Hepatocyte (in vitro differentiated cells): ENCODE results near the gene FBXL7. TPM values are rescaled to one million over a fixed set of nuclear protein-coding genes. Genes with fewer than 3 reads are reported as not detected.

Source experiments
- DNase-seq: peaks from one replicate; pipeline ENCODE4 v3.0.0-alpha.2; 2016; ENCODE audit warnings: low spot score
- H2AFZ ChIP-seq: fragments of 200-600 bp; sonication (generic); 2 replicates; pipeline ENCODE4 v1.6.0; 2016; ENCODE audit warnings: antibody characterized with exemption, mild to moderate bottlenecking
- H3K27ac ChIP-seq: fragments of 200-600 bp; sonication (generic); 2 replicates; pipeline ENCODE4 v1.5.1; 2016; ENCODE audit warnings: mild to moderate bottlenecking
- H3K27me3 ChIP-seq: fragments of 200-600 bp; sonication (generic); 2 replicates; pipeline ENCODE4 v1.6.1; 2016
- H3K36me3 ChIP-seq: fragments of 200-600 bp; sonication (generic); replicated peaks from 2 replicates; pipeline ENCODE4 v1.5.1; 2016; ENCODE audit warnings: low read depth; ENCODE audit not compliant: insufficient read depth
- H3K4me1 ChIP-seq: fragments of 200-600 bp; sonication (generic); 2 replicates; pipeline ENCODE4 v1.5.1; 2016; ENCODE audit warnings: mild to moderate bottlenecking, moderate library complexity; ENCODE audit not compliant: insufficient read depth
- H3K4me2 ChIP-seq: fragments of 200-600 bp; sonication (generic); 2 replicates; pipeline ENCODE4 v1.6.0; 2016
- H3K4me3 ChIP-seq: fragments of 200-600 bp; sonication (generic); 2 replicates; pipeline ENCODE4 v1.5.1; 2016; ENCODE audit warnings: mild to moderate bottlenecking
- H3K79me2 ChIP-seq: fragments of 200-600 bp; sonication (generic); 2 replicates; pipeline ENCODE4 v1.6.0; 2017; ENCODE audit warnings: mild to moderate bottlenecking
- H3K9me2 ChIP-seq: fragments of 200-600 bp; sonication (generic); replicated peaks from 2 replicates; pipeline ENCODE4 v1.6.0; 2017; ENCODE audit warnings: mild to moderate bottlenecking; ENCODE audit not compliant: insufficient read depth
- H3K9me3 ChIP-seq: fragments of 200-600 bp; sonication (generic); 2 replicates; pipeline ENCODE4 v1.5.1; 2016; ENCODE audit warnings: low read depth, mild to moderate bottlenecking
- H4K20me1 ChIP-seq: fragments of 200-600 bp; sonication (generic); 2 replicates; pipeline ENCODE4 v1.6.0; 2016; ENCODE audit warnings: mild to moderate bottlenecking; ENCODE audit not compliant: insufficient read depth, poor library complexity, severe bottlenecking
- CTCF ChIP-seq: fragments of 200-600 bp; sonication (generic); IDR thresholded peaks from 2 replicates; pipeline ENCODE4 v1.5.1; 2016; ENCODE audit warnings: antibody characterized with exemption, mild to moderate bottlenecking; ENCODE audit not compliant: poor library complexity
- EZH2 ChIP-seq: fragments of 200-600 bp; sonication (generic); IDR thresholded peaks from 2 replicates; pipeline ENCODE4 v1.6.1; 2016; ENCODE audit warnings: antibody characterized with exemption, mild to moderate bottlenecking, borderline replicate concordance
- EZH2phosphoT487 ChIP-seq: fragments of 200-600 bp; sonication (generic); IDR thresholded peaks from one replicate; pipeline ENCODE4 v1.6.1; 2018; ENCODE audit warnings: antibody characterized with exemption, mild to moderate bottlenecking, low read depth, moderate library complexity; ENCODE audit not compliant: unreplicated experiment, severe bottlenecking
- WGBS: methylation state at CpG from one replicate; pipeline ENCODE4 v1.1.6; 2016; ENCODE audit warnings: low lambda C conversion rate; ENCODE audit errors: missing lambda C conversion rate; 5-methylcytosine and 5-hydroxymethylcytosine counted together
- polyA plus RNA-seq: library from polyadenylated mRNA; unstranded; fragments of >200 nt; fragmentation: Nextera tagmentation; extraction: Ambion mirVana; gene quantifications from 2 replicates; pipeline ENCODE4 v1.2.1, GENCODE V29; 2016
- total RNA-seq: library from RNA; depleted of rRNA; stranded (reverse); fragments of >200 nt; gene quantifications from 2 replicates; pipeline ENCODE4 v1.2.3, GENCODE V29; 2014

FBXL7 gene
- total and polyA plus RNA-seq, 2 experiments from 2014 or later: 8.4 to 10.3 TPM

- H2AFZ ChIP-seq: no peak overlapping the region
- no peaks in the 10 kb centered on the region for H3K9me2 ChIP-seq
- H3K27ac ChIP-seq: no peak overlapping the region
- no peaks in the 10 kb centered on the region for H3K27me3 ChIP-seq
- 75% methylated on average over 7 of the region's 7 CpGs for WGBS
- H3K4me3 ChIP-seq: no peak overlapping the region
- no peaks in the 10 kb centered on the region for H4K20me1 ChIP-seq
- no peak overlapping the region for H3K4me2 ChIP-seq
- no peaks in the 10 kb centered on the region for H3K36me3 ChIP-seq
- no peaks in the 10 kb centered on the region for H3K9me3 ChIP-seq
- H3K79me2 ChIP-seq: peaks cover 35% of the 10 kb centered on the region
- TF ChIP-seq CTCF (no peak), EZH2 (no peak)
- no peak for DNase-seq
- peaks cover 25% of the 10 kb centered on the region for H3K4me1 ChIP-seq
These were observed 192.9 kb downstream of the FBXL7 start for GRCh38 chr5:15692706-15693381.

GRCh38 chr5:15693382-15693728, 193.4 kb downstream of the FBXL7 start:
- WGBS: 98% methylated on average over 6 of the region's 6 CpGs
- DNase-seq: no peak

GRCh38 chr5:15693933-15694332, 194.0 kb downstream of the FBXL7 start:
- no peak for TF ChIP-seq CTCF
- no peak for TF ChIP-seq EZH2
- TF ChIP-seq EZH2phosphoT487: no peak

More at GRCh38 chr5:15693382-15693728, 193.4 kb downstream of the FBXL7 start:
- Histone ChIP-seq H3K27me3 (no peaks in the 10 kb centered on the region), H3K9me3 (no peaks in the 10 kb centered on the region), H3K4me3 (no peak overlapping the region), H2AFZ (no peak overlapping the region), H3K27ac (no peak overlapping the region), H3K4me2 (no peak overlapping the region), H4K20me1 (no peaks in the 10 kb centered on the region), H3K4me1 (peaks cover 25% of the 10 kb centered on the region), H3K36me3 (no peaks in the 10 kb centered on the region), H3K9me2 (no peaks in the 10 kb centered on the region), H3K79me2 (peaks cover 39% of the 10 kb centered on the region)
- TF ChIP-seq CTCF (no peak), EZH2 (no peak)

More at GRCh38 chr5:15693933-15694332, 194.0 kb downstream of the FBXL7 start:
- no peaks in the 10 kb centered on the region for H3K9me3 ChIP-seq
- H4K20me1 ChIP-seq: no peaks in the 10 kb centered on the region
- no peaks in the 10 kb centered on the region for H3K9me2 ChIP-seq
- no peak overlapping the region for H3K4me2 ChIP-seq
- no peaks in the 10 kb centered on the region for H3K27me3 ChIP-seq
- no peak for DNase-seq
- H3K4me3 ChIP-seq: no peak overlapping the region
- no peaks in the 10 kb centered on the region for H3K36me3 ChIP-seq
- peaks cover 25% of the 10 kb centered on the region for H3K4me1 ChIP-seq
- peaks cover 39% of the 10 kb centered on the region for H3K79me2 ChIP-seq
- H2AFZ ChIP-seq: no peak overlapping the region
- peak overlapping the region; percentile 87 for H3K27ac ChIP-seq
- WGBS: 49% methylated on average over 6 of the region's 6 CpGs
